Thyroid gland (tissue), 4 donors: ENCODE results near the gene OR4D2.

ENCODE experiments used
- POLR2A ChIP-seq, 2 donors: fragments of 450-650 bp; IDR thresholded peaks; one replicate each; pipeline ENCODE4 v1.6.1; 2017; ENCODE audit warnings: antibody characterized with exemption in 2 of 2, mild to moderate bottlenecking in 2 of 2, moderate library complexity in 1 of 2
- TF ChIP-seq, protein P1 (sequence below), 6 experiments: fragments of 200-600 bp in 3 of 6; fragments of 450-650 bp in 3 of 6; sonication (generic) in 3 of 6; IDR thresholded peaks; one replicate each; pipeline ENCODE4 v1.5.1; 2016 to 2019; ENCODE audit warnings: antibody characterized with exemption in 6 of 6, mild to moderate bottlenecking in 2 of 6, inconsistent platforms in 1 of 6, moderate library complexity in 1 of 6

DNA sequence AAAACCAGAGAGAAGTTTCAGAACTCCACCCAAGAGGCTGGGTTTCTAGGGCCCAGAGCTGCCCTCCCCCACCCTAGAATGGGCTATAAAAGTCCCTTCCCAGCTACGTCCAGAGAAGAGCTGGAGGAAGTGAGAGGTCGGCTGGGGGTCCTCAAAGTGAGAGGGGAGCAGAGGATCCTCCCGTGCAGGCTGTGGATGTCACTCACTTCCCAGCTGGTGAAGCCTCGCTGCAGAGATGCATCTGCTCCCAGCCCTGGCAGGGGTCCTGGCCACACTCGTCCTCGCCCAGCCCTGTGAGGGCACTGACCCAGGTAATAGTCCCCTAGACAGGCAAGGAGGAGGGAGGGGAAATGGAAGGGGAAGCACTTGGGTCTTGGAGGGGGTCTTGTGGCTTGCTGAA lies 25.8 kb downstream of the OR4D2 start, which contains the start of gene EPX:
- TF ChIP-seq, protein P1, sequence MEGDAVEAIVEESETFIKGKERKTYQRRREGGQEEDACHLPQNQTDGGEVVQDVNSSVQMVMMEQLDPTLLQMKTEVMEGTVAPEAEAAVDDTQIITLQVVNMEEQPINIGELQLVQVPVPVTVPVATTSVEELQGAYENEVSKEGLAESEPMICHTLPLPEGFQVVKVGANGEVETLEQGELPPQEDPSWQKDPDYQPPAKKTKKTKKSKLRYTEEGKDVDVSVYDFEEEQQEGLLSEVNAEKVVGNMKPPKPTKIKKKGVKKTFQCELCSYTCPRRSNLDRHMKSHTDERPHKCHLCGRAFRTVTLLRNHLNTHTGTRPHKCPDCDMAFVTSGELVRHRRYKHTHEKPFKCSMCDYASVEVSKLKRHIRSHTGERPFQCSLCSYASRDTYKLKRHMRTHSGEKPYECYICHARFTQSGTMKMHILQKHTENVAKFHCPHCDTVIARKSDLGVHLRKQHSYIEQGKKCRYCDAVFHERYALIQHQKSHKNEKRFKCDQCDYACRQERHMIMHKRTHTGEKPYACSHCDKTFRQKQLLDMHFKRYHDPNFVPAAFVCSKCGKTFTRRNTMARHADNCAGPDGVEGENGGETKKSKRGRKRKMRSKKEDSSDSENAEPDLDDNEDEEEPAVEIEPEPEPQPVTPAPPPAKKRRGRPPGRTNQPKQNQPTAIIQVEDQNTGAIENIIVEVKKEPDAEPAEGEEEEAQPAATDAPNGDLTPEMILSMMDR (IDR thresholded peaks at IDR 0.05) = no peak
- no peak for TF ChIP-seq POLR2A (IDR thresholded peaks at IDR 0.05)
